ENCODE results near the gene TCP1.

The TCP1 gene

DNA sequence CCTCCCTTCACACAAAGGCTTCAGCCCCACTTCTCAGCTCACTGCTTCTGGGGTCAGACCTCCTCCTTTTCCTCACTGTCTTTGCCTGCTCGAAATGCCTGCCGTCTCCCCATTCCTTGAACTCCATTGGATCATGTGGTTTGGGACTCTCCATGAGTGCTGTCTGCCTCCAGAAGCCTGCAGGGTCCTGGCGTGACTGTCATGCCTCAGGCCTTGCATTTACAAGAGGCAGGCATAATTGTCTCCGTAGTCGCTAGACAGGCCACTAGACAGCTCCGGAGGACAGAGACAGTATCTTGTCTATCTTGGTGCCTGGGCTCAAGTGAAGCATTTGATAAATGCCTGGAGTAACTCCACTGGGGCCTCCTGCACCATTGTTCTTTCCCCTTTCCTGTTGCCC, 26.0 kb upstream of the TCP1 start:
- H3K4me3 ChIP-seq (ENCODE audit: low read depth, low read length) = no peak overlapping the region
- TF ChIP-seq, protein P1, sequence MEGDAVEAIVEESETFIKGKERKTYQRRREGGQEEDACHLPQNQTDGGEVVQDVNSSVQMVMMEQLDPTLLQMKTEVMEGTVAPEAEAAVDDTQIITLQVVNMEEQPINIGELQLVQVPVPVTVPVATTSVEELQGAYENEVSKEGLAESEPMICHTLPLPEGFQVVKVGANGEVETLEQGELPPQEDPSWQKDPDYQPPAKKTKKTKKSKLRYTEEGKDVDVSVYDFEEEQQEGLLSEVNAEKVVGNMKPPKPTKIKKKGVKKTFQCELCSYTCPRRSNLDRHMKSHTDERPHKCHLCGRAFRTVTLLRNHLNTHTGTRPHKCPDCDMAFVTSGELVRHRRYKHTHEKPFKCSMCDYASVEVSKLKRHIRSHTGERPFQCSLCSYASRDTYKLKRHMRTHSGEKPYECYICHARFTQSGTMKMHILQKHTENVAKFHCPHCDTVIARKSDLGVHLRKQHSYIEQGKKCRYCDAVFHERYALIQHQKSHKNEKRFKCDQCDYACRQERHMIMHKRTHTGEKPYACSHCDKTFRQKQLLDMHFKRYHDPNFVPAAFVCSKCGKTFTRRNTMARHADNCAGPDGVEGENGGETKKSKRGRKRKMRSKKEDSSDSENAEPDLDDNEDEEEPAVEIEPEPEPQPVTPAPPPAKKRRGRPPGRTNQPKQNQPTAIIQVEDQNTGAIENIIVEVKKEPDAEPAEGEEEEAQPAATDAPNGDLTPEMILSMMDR (IDR thresholded peaks at IDR 0.05; ENCODE audit: low read depth, low read length) = no peak

DNA sequence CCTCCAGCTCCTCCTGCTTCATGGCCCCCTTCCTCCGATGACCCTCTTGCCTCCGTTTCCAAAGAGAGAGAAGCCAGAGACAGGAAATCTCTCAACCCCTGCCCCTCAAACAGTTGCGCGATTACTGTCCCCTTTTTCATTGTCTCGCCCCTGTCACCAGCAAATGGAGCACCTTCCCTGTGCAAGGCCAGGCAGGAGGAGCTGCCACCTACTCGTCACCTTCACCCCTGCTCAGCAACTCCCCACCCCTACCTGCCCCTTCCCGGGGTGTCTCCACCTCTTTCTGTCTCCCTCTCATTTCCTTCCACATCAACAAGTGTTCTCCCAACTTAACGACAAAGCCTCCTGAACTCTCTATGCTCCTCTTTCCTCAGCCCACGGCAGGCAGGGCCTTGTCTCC, 24.4 kb upstream of the TCP1 start:
- no peak overlapping the region for H3K4me3 ChIP-seq (ENCODE audit: low read depth, low read length)
- TF ChIP-seq, protein P1 (IDR thresholded peaks at IDR 0.05; ENCODE audit: low read depth, low read length) = no peak

DNA sequence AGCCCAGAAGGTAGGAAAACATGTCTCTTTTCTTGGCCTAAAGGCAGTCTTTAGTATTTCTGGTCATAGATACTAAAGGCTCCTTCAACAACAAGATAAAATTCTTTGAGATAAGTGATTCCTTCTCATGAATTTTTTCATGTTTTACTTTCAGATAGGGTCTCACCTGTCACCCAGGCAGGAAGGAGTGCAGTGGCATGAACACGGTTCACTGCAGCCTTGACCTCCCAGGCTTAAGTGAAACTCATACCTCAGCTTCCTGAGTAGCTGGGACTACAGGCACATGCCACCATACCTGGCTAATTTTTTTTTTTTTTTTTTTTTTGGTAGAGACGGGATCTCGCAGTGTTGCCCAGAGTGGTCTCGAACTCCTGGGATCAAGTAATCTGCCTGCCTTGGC, 19.7 kb upstream of the TCP1 start:
- H3K4me3 ChIP-seq (ENCODE audit: low read depth, low read length) = no peak overlapping the region
- TF ChIP-seq, protein P1 (IDR thresholded peaks at IDR 0.05; ENCODE audit: low read depth, low read length) = no peak

DNA sequence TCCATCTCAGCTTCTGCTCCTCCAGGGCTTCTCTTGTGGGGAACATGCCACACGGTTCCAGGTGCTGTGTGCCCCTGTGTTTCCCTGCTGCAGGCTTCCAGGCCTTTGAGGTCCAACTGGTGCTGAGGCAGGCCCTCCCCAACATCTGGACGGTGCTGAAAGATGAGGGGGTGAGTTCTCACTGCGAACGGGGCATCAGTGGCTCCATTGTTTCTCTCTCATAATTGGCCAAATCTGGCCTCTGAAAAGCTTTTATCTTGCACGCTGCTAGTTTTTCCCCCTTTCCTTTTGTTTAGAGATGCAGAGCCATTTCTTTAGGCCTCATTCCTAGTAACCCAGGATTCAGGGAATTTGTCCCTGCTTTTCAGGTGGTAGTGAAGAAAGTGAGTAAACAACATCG, 19.2 kb upstream of the TCP1 start:
- no peak overlapping the region for H3K4me3 ChIP-seq (ENCODE audit: low read depth, low read length)
- TF ChIP-seq, protein P1 (IDR thresholded peaks at IDR 0.05; ENCODE audit: low read depth, low read length) = no peak

DNA sequence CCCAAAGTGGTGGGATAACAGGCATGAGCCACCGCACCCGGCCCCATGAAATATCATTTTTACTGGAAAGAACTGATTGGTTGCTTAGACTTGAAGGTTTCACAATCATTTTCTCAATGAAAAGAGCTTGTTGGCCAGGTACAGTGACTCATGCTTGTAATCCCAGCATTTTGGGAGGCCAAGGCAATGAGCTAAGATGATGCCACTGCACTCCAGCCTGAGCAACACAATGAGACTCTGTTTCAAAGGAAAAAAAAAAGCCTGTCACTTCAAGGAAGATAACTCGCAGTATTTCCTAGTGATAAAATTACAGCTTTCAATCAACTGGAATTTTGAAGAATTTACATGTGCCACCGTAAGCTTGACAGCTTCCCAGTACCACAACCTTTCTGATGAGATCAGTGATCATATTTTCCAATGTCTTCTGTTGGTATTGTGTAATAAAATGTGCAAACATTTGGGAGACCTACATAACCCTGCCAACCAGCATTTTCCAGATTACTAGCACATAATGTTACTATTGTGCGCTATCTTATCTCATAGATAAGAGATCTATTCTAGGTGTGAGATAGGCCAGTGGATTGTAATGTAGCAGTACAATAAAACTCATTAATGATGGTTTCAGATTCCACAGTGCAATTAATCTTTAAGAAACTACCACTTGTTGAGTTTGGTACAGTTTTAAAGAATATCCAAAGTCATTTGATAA, 17.9 kb upstream of the TCP1 start:
- H3K4me3 ChIP-seq (ENCODE audit: low read depth, low read length) = no peak overlapping the region
- TF ChIP-seq, protein P1 (IDR thresholded peaks at IDR 0.05; ENCODE audit: low read depth, low read length) = no peak

DNA sequence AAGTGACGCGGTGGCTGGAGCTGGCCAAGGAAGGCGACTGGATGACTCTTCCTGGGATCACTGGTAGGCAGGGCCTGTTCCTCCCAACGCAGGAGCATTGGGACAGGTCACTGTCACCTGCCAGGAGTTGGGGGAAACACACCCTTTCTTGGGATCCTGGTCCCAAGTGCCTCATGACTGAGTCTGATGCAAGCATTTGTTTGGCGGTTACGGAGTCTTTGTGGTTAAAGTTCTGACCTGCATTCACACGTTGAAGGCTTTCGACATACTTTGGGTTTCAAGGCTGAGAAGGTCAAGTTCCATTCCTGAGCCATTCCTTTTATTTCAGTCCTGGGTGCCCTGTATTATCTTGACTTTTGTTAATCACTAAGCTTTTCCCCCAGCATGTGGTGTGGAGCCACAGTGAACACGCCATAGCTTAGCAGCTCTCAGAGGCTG, 16.6 kb upstream of the TCP1 start:
- H3K4me3 ChIP-seq (ENCODE audit: low read depth, low read length) = no peak overlapping the region

DNA sequence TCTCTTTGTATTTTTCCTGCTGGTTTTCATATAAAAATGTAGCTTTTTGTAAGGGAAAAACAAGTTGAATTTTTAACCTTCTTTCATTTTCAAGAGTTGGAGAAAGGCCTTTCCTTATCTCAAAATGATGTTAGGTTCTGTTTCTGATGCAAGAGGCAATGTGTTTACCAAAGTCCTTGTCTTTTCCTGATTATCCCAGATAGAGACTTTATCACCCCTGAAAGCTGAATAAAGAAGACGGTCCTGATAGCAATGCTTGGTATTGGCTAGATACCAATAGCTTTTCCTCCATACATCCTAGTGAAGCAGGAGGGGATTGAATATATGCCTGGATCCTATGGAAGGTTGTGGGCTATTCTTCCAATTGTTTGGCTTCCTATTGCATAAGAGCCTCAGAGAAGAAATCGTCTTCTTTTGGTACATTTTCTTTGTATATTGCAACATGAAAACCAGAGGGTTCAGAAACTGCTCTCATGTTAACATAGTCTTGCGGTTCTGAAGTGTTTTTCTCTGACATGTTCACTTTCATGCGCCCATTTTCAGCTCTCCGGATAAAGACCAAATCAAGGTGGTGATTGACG, 16.1 kb upstream of the TCP1 start:
- no peak overlapping the region for H3K4me3 ChIP-seq (ENCODE audit: low read depth, low read length)

More for the DNA sequence above, 16.6 kb upstream of the TCP1 start:
- TF ChIP-seq, protein P1 (IDR thresholded peaks at IDR 0.05; ENCODE audit: low read depth, low read length) = no peak

More for the DNA sequence above, 16.1 kb upstream of the TCP1 start:
- TF ChIP-seq, protein P1 (IDR thresholded peaks at IDR 0.05; ENCODE audit: low read depth, low read length) = no peak

All from WI38 (cell line).